Stomach smooth muscle (tissue), 2 donors: Measurements from ENCODE around the gene IL17RE.

Experiments
- H3K27ac ChIP-seq: one replicate; pipeline ENCODE4 v1.7.0; 2013; ENCODE audit warnings: mild to moderate bottlenecking, low read length, inconsistent platforms
- H3K27me3 ChIP-seq, 2 donors: one replicate each; pipeline ENCODE4 v1.7.0; 2013; ENCODE audit warnings: low read length in 2 of 2; ENCODE audit not compliant: insufficient read depth in 2 of 2, control insufficient read depth in 1 of 2
- H3K36me3 ChIP-seq, 2 donors: one replicate each; pipeline ENCODE4 v1.7.0; 2013; ENCODE audit warnings: low read length in 2 of 2; ENCODE audit not compliant: control insufficient read depth in 2 of 2, insufficient read depth in 2 of 2
- H3K4me1 ChIP-seq: one replicate; pipeline ENCODE4 v1.7.0; 2013; ENCODE audit warnings: low read length; ENCODE audit not compliant: control insufficient read depth, insufficient read depth
- H3K4me3 ChIP-seq, 2 donors: one replicate each; pipeline ENCODE4 v1.7.0; 2013; ENCODE audit warnings: low read length in 2 of 2
- H3K9ac ChIP-seq, 2 donors: one replicate each; pipeline ENCODE4 v1.7.0; 2013; ENCODE audit warnings: low read length in 2 of 2, mild to moderate bottlenecking in 1 of 2
- H3K9me3 ChIP-seq, 2 donors: one replicate each; pipeline ENCODE4 v1.7.0; 2013; ENCODE audit warnings: low read length in 2 of 2; ENCODE audit not compliant: control insufficient read depth in 2 of 2
- donor health status: healthy.
- donor health status: Pancreatic carcinoma.

IL17RE gene

GRCh38 chr3:9881441-9881840, 21.2 kb upstream of the IL17RE start:
- H3K4me1 ChIP-seq = no peaks in the 10 kb centered on the region
- no peaks in the 10 kb centered on the region for H3K9me3 ChIP-seq
- peaks cover 0 to 2% of the 10 kb centered on the region in 2 donors for H3K27me3 ChIP-seq
- no peaks in the 10 kb centered on the region for H3K36me3 ChIP-seq
- H3K9ac ChIP-seq = no peak overlapping the region
- no peak overlapping the region for H3K27ac ChIP-seq
- H3K4me3 ChIP-seq = no peak overlapping the region

GRCh38 chr3:9883706-9884554, 18.7 kb upstream of the IL17RE start:
- Histone ChIP-seq H3K27me3 (no peaks in the 10 kb centered on the region), H3K4me1 (no peaks in the 10 kb centered on the region), H3K27ac (no peak overlapping the region), H3K9me3 (no peaks in the 10 kb centered on the region), H3K9ac (no peak overlapping the region), H3K36me3 (no peaks in the 10 kb centered on the region), H3K4me3 (no peak overlapping the region)

- H3K27ac ChIP-seq = no peak overlapping the region
- no peaks in the 10 kb centered on the region for H3K4me1 ChIP-seq
- H3K4me3 ChIP-seq = no peak overlapping the region
- H3K9me3 ChIP-seq = no peaks in the 10 kb centered on the region
- H3K36me3 ChIP-seq = no peaks in the 10 kb centered on the region
- no peak overlapping the region for H3K9ac ChIP-seq
- H3K27me3 ChIP-seq = no peaks in the 10 kb centered on the region
Measured at GRCh38 chr3:9884555-9885165, 18.0 kb upstream of the IL17RE start.

GRCh38 chr3:9886328-9886727, 16.3 kb upstream of the IL17RE start:
- Histone ChIP-seq H3K4me3 (no peak overlapping the region), H3K9ac (no peak overlapping the region), H3K4me1 (no peaks in the 10 kb centered on the region), H3K27ac (no peak overlapping the region), H3K36me3 (no peaks in the 10 kb centered on the region), H3K27me3 (no peaks in the 10 kb centered on the region), H3K9me3 (no peaks in the 10 kb centered on the region)

- Histone ChIP-seq H3K9me3 (no peaks in the 10 kb centered on the region), H3K4me1 (peaks cover 6% of the 10 kb centered on the region), H3K27me3 (no peaks in the 10 kb centered on the region), H3K36me3 (peaks cover 0 to 1% of the 10 kb centered on the region in 2 donors), H3K4me3 (no peak overlapping the region), H3K27ac (no peak overlapping the region), H3K9ac (no peak overlapping the region)
Measured at GRCh38 chr3:9887480-9887879, 15.2 kb upstream of the IL17RE start.

- H3K9me3 ChIP-seq = no peaks in the 10 kb centered on the region
- H3K4me3 ChIP-seq = no peak overlapping the region
- H3K36me3 ChIP-seq = peaks cover 8 to 12% of the 10 kb centered on the region in 2 donors
- H3K27ac ChIP-seq = no peak overlapping the region
- peaks cover 6% of the 10 kb centered on the region for H3K4me1 ChIP-seq
- H3K27me3 ChIP-seq = no peaks in the 10 kb centered on the region
- no peak overlapping the region for H3K9ac ChIP-seq
Measured at GRCh38 chr3:9888540-9888939, 14.1 kb upstream of the IL17RE start.

- H3K9ac ChIP-seq = no peak overlapping the region
- H3K27ac ChIP-seq = no peak overlapping the region
Measured at GRCh38 chr3:9889405-9889804, 13.2 kb upstream of the IL17RE start.

GRCh38 chr3:9890249-9891071, 12.2 kb upstream of the IL17RE start, which contains the start of gene JAGN1:
JAGN1 (plus strand) TSS chr3:9890610; CDS start chr3:9890723, 113 bp downstream.
- Histone ChIP-seq H3K36me3 (peaks cover 10 to 15% of the 10 kb centered on the region in 2 donors), H3K27ac (peak within 1 kb of the TSS; percentile 90), H3K4me3 (peak within 1 kb of the TSS; percentile 90 to 92), H3K9ac (peak within 1 kb of the TSS; percentile 91 to 96), H3K9me3 (no peaks in the 10 kb centered on the region), H3K27me3 (no peaks in the 10 kb centered on the region), H3K4me1 (peaks cover 6% of the 10 kb centered on the region)

More at GRCh38 chr3:9889405-9889804, 13.2 kb upstream of the IL17RE start:
- Histone ChIP-seq H3K36me3 (peaks cover 10 to 15% of the 10 kb centered on the region in 2 donors), H3K27me3 (no peaks in the 10 kb centered on the region), H3K4me1 (peaks cover 6% of the 10 kb centered on the region), H3K4me3 (no peak overlapping the region), H3K9me3 (no peaks in the 10 kb centered on the region)

GRCh38 chr3:9891072-9891622, 11.5 kb upstream of the IL17RE start:
- Histone ChIP-seq H3K27ac (peak overlapping the region; percentile 90), H3K36me3 (peaks cover 10 to 15% of the 10 kb centered on the region in 2 donors), H3K9ac (peak overlapping the region; percentile 91 to 96), H3K4me1 (peaks cover 6% of the 10 kb centered on the region), H3K9me3 (no peaks in the 10 kb centered on the region), H3K4me3 (peak overlapping the region; percentile 90 to 92), H3K27me3 (no peaks in the 10 kb centered on the region)

GRCh38 chr3:9893739-9894138, 8.9 kb upstream of the IL17RE start:
- H3K4me3 ChIP-seq = no peak overlapping the region
- H3K27ac ChIP-seq = no peak overlapping the region
- no peaks in the 10 kb centered on the region for H3K9me3 ChIP-seq
- H3K9ac ChIP-seq = no peak overlapping the region
- H3K27me3 ChIP-seq = no peaks in the 10 kb centered on the region
- peaks cover 20% of the 10 kb centered on the region for H3K4me1 ChIP-seq
- peaks cover 10 to 15% of the 10 kb centered on the region in 2 donors for H3K36me3 ChIP-seq
